HG02678 (cell line): ENCODE measurements around the gene CACNA1B.
"Not testable (repeated sequence)": the region's sequence is repeated elsewhere in the genome, so short reads cannot be mapped to it uniquely, and the experiment has no call there.

Experiments
- ATAC-seq: cut with Tn5 transposase; IDR thresholded peaks from one replicate; pipeline ENCODE4 v1.9.1; 2021; ENCODE audit warnings: mild to moderate bottlenecking, moderate library complexity; ENCODE audit not compliant: unreplicated experiment

Gene CACNA1B

GRCh38 chr9:137877506-137878122 lies at the start of gene CACNA1B:
TSS of gene CACNA1B (plus strand) at chr9:137877782. CDS start at chr9:137877934, 152 bp downstream.
- not testable (repeated sequence) for ATAC-seq

- no peak for ATAC-seq
Measured at GRCh38 chr9:137827908-137828526, 49.6 kb upstream of the CACNA1B start.

- no peak for ATAC-seq
Measured at GRCh38 chr9:137828527-137829259, 48.9 kb upstream of the CACNA1B start.

GRCh38 chr9:137829260-137829996 lies 48.2 kb upstream of the CACNA1B start:
- no peak for ATAC-seq

GRCh38 chr9:137832191-137832700 lies 45.3 kb upstream of the CACNA1B start:
- ATAC-seq: no peak

GRCh38 chr9:137832830-137833590 lies 44.6 kb upstream of the CACNA1B start:
- ATAC-seq: no peak

GRCh38 chr9:137833721-137834613 lies 43.6 kb upstream of the CACNA1B start:
- ATAC-seq: no peak

- no peak for ATAC-seq
Measured at GRCh38 chr9:137834846-137835546, 42.6 kb upstream of the CACNA1B start.

- ATAC-seq: no peak
Measured at GRCh38 chr9:137836151-137836830, 41.3 kb upstream of the CACNA1B start.

- ATAC-seq: no peak
Measured at GRCh38 chr9:137836831-137837241, 40.7 kb upstream of the CACNA1B start.

- no peak for ATAC-seq
Measured at GRCh38 chr9:137837345-137838278, 40.0 kb upstream of the CACNA1B start.

- ATAC-seq: no peak
Measured at GRCh38 chr9:137838576-137838975, 39.0 kb upstream of the CACNA1B start.

GRCh38 chr9:137843355-137843754 lies 34.2 kb upstream of the CACNA1B start:
- ATAC-seq: no peak

GRCh38 chr9:137851516-137852267 lies 25.9 kb upstream of the CACNA1B start:
- ATAC-seq: no peak

- no peak for ATAC-seq
Measured at GRCh38 chr9:137853392-137853995, 24.1 kb upstream of the CACNA1B start.

GRCh38 chr9:137860361-137860760 lies 17.2 kb upstream of the CACNA1B start:
- no peak for ATAC-seq
